Measurements from ENCODE around the gene KCNJ5. TPM values are rescaled to one million over a fixed set of nuclear protein-coding genes. Genes with fewer than 3 reads are reported as not detected.
A peak's percentile ranks its signal among the peaks of the same experiment; 100 is the strongest.

KCNJ5 gene
- not detected for total RNA-seq

GRCh38 chr11:128890543-128891368 lies at the start of gene KCNJ5:
Gene KCNJ5, plus strand, starts transcription at chr11:128891356. Its CDS starts 19,918 bp downstream, at chr11:128911274.
- Mint-ChIP-seq H3K4me1 (peaks cover 30% of the 10 kb centered on the region), H3K36me3 (ENCODE audit: low read depth) (no peaks in the 10 kb centered on the region), H3K4me3 (peak within 1 kb of the TSS; percentile 63), H3K27me3 (peaks cover 69% of the 10 kb centered on the region), H3K27ac (no peak within 1 kb of the TSS), H3K9me3 (no peaks in the 10 kb centered on the region)
- no peak for DNase-seq
- POLR2A ChIA-PET = no interaction called here
- CTCF ChIA-PET = interaction anchor here (0.5 to 1.7 kb wide), 3 partner anchors 9 to 1971 kb away, joined by 3 to 4 read pairs (median 3); no protein-coding TSS in a partner anchor

GRCh38 chr11:128841461-128842072 lies 49.6 kb upstream of the KCNJ5 start:
- Mint-ChIP-seq H3K36me3 (ENCODE audit: low read depth) (peaks cover 8% of the 10 kb centered on the region), H3K4me3 (no peak overlapping the region), H3K27ac (no peak overlapping the region), H3K4me1 (peaks cover 59% of the 10 kb centered on the region), H3K9me3 (peaks cover 16% of the 10 kb centered on the region), H3K27me3 (no peaks in the 10 kb centered on the region)
- POLR2A ChIA-PET = no interaction called here
- CTCF ChIA-PET = interaction anchor here (1.3 kb wide), 1 partner anchor 10 kb away, joined by 5 read pairs; no protein-coding TSS in a partner anchor
- no peak for DNase-seq

GRCh38 chr11:128843198-128843785 lies 47.9 kb upstream of the KCNJ5 start:
- no peak for DNase-seq
- POLR2A ChIA-PET = no interaction called here
- Mint-ChIP-seq H3K27ac (no peak overlapping the region), H3K36me3 (ENCODE audit: low read depth) (peaks cover 8% of the 10 kb centered on the region), H3K27me3 (no peaks in the 10 kb centered on the region), H3K4me3 (no peak overlapping the region), H3K9me3 (peaks cover 13% of the 10 kb centered on the region), H3K4me1 (peaks cover 48% of the 10 kb centered on the region)
- CTCF ChIA-PET = interaction anchor here (0.7 to 6.0 kb wide), 4 partner anchors 11 to 16 kb away, joined by 3 to 36 read pairs (median 8); no protein-coding TSS in a partner anchor

GRCh38 chr11:128845334-128845780 lies 45.8 kb upstream of the KCNJ5 start:
- peak; percentile 38 for DNase-seq
- Mint-ChIP-seq H3K4me3 (no peak overlapping the region), H3K36me3 (ENCODE audit: low read depth) (peaks cover 5% of the 10 kb centered on the region), H3K27me3 (no peaks in the 10 kb centered on the region), H3K9me3 (peaks cover 6% of the 10 kb centered on the region), H3K27ac (peak overlapping the region; percentile 82), H3K4me1 (peaks cover 46% of the 10 kb centered on the region)
- ChIA-PET POLR2A (interaction anchor here (0.6 kb wide), 1 partner anchor 776 kb away, joined by 3 read pairs; no protein-coding TSS in a partner anchor), CTCF (interaction anchor here (0.9 to 6.0 kb wide), 6 partner anchors 12 to 829 kb away, joined by 3 to 36 read pairs (median 6); no protein-coding TSS in a partner anchor)

GRCh38 chr11:128846985-128847384 lies 44.2 kb upstream of the KCNJ5 start:
- POLR2A ChIA-PET = no interaction called here
- CTCF ChIA-PET = interaction anchor here (0.8 to 6.0 kb wide), 6 partner anchors 11 to 672 kb away, joined by 3 to 36 read pairs (median 4); no protein-coding TSS in a partner anchor
- H3K27ac Mint-ChIP-seq = no peak overlapping the region
- H3K4me1 Mint-ChIP-seq = peaks cover 33% of the 10 kb centered on the region
- peaks cover 5% of the 10 kb centered on the region for H3K36me3 Mint-ChIP-seq (ENCODE audit: low read depth)
- no peak overlapping the region for H3K4me3 Mint-ChIP-seq
- H3K9me3 Mint-ChIP-seq = peaks cover 5% of the 10 kb centered on the region
- H3K27me3 Mint-ChIP-seq = no peaks in the 10 kb centered on the region
- no peak for DNase-seq

GRCh38 chr11:128848815-128849455 lies 42.2 kb upstream of the KCNJ5 start:
- H3K27me3 Mint-ChIP-seq = no peaks in the 10 kb centered on the region
- H3K36me3 Mint-ChIP-seq (ENCODE audit: low read depth) = peaks cover 5% of the 10 kb centered on the region
- no peak overlapping the region for H3K4me3 Mint-ChIP-seq
- ChIA-PET POLR2A (no interaction called here), CTCF (interaction anchor here (0.8 to 6.0 kb wide), 9 partner anchors 9 to 677 kb away, joined by 3 to 36 read pairs (median 4); no protein-coding TSS in a partner anchor)
- peak; percentile 49 for DNase-seq
- peaks cover 2% of the 10 kb centered on the region for H3K9me3 Mint-ChIP-seq
- H3K27ac Mint-ChIP-seq = peak overlapping the region; percentile 33
- H3K4me1 Mint-ChIP-seq = peaks cover 27% of the 10 kb centered on the region

DNA sequence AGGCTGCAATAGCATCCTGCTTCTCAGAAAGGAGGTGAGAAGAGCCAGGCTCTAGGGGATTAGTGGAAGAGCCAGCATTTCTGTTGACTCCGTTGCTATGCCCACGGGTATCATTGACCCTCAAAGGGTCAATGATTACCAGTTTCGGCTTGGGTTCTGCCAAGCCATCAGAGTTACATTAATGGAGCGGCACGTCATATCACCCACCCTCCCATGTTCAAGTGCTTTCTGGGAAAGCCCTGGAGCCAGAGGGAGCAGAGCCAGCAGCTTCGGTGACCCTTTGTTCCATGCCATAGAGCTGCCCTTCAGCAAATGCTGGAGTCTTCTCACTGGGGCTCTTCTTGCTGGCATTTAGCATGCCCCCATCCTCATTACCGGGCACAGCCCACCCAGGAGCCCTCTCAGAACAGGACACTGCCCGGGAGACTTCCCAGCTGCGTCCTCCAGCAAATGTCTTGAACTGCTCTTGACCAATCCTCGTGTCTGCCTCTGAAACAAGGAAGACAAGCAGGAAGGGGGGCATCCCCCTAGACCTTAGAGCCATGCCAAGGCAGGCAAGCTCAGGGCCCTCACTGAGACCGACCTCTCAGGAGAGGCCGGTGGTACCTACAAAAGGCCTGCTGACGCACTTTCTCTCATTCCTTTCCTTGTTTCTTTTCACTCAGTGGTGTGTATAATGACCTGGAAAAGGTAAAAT lies 38.7 kb upstream of the KCNJ5 start:
- ChIA-PET CTCF (interaction anchor here (1.1 to 2.3 kb wide), 3 partner anchors 21 to 682 kb away, joined by 3 to 8 read pairs (median 5); no protein-coding TSS in a partner anchor), POLR2A (no interaction called here)
- no peak overlapping the region for H3K27ac Mint-ChIP-seq
- peaks cover 6% of the 10 kb centered on the region for H3K4me1 Mint-ChIP-seq
- H3K27me3 Mint-ChIP-seq = no peaks in the 10 kb centered on the region
- H3K9me3 Mint-ChIP-seq = no peaks in the 10 kb centered on the region
- DNase-seq = no peak
- H3K36me3 Mint-ChIP-seq (ENCODE audit: low read depth) = no peaks in the 10 kb centered on the region
- no peak overlapping the region for H3K4me3 Mint-ChIP-seq

DNA sequence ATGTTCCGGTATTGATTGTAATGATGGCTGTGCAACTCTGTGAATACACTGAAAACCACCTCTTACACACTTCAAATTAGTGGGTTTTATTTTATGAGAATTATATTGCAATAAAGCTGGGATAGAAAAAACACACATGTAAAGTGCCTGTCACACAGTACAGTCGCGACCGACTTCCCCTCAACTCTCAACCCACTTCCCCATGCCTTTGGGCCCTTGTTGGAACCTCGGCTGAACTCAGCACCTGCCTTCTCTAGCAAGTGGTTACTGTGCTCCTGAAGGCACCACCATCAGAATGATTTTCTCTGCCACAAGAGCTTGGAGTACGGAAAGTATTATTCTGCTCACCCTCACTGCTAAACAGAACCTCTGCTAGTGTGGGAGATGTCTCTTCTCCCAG lies 37.6 kb upstream of the KCNJ5 start:
- Mint-ChIP-seq H3K4me1 (peaks cover 4% of the 10 kb centered on the region), H3K27ac (no peak overlapping the region), H3K4me3 (no peak overlapping the region), H3K27me3 (peaks cover 4% of the 10 kb centered on the region), H3K36me3 (ENCODE audit: low read depth) (no peaks in the 10 kb centered on the region), H3K9me3 (no peaks in the 10 kb centered on the region)
- ChIA-PET CTCF (interaction anchor here (1.1 to 2.3 kb wide), 3 partner anchors 22 to 684 kb away, joined by 3 to 8 read pairs (median 5); no protein-coding TSS in a partner anchor), POLR2A (no interaction called here)
- DNase-seq = no peak

DNA sequence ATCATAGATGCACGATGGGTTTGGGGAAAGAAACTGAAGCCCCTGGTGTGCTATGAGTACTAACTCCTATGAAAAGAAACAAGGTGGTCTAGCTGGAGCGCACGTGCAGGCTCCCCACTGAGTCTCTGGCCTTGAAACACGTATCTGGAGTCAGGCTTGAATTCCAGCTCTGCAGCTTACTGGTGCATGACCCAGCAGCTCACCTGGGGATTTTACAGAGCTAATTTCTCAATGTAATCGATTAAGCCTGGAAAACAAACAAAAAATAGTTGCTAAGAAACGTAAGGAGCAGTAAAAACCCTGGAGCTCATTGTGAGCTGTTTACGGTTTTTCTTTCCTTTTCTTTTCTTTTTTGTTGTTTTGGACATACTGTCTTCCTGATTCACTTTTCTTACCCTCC lies 36.3 kb upstream of the KCNJ5 start:
- Mint-ChIP-seq H3K4me3 (no peak overlapping the region), H3K9me3 (no peaks in the 10 kb centered on the region), H3K27me3 (peaks cover 4% of the 10 kb centered on the region), H3K4me1 (peaks cover 3% of the 10 kb centered on the region), H3K36me3 (ENCODE audit: low read depth) (no peaks in the 10 kb centered on the region), H3K27ac (no peak overlapping the region)
- ChIA-PET POLR2A (no interaction called here), CTCF (interaction anchor here (1.0 to 1.8 kb wide), 3 partner anchors 24 to 697 kb away, joined by 5 to 6 read pairs (median 5); no protein-coding TSS in a partner anchor)
- DNase-seq = no peak

DNA sequence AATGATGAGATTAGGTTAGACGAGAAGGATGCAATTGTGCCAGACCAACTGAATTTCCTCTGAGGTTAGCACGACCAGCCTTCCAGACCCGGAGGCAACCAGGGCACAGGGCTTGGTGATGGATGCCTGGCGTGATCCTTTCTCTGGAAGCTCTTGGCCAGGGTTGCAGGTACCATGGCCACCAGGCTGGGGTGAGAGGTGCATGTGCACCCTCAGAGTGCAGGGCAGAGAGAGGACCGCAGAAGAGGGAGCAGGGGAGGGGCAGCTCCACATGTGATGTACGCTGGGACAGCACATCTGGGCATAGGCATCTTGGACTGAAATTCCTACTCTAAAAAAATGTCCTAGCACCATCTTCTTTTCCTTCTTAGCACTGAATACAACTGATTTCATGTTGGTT lies 34.9 kb upstream of the KCNJ5 start:
- H3K36me3 Mint-ChIP-seq (ENCODE audit: low read depth) = no peaks in the 10 kb centered on the region
- POLR2A ChIA-PET = no interaction called here
- DNase-seq = no peak
- peaks cover 4% of the 10 kb centered on the region for H3K27me3 Mint-ChIP-seq
- H3K9me3 Mint-ChIP-seq = no peaks in the 10 kb centered on the region
- H3K4me1 Mint-ChIP-seq = peaks cover 7% of the 10 kb centered on the region
- no peak overlapping the region for H3K4me3 Mint-ChIP-seq
- H3K27ac Mint-ChIP-seq = no peak overlapping the region
- CTCF ChIA-PET = interaction anchor here (1.1 to 1.8 kb wide), 2 partner anchors 677 to 699 kb away, joined by 3 to 6 read pairs; no protein-coding TSS in a partner anchor

DNA sequence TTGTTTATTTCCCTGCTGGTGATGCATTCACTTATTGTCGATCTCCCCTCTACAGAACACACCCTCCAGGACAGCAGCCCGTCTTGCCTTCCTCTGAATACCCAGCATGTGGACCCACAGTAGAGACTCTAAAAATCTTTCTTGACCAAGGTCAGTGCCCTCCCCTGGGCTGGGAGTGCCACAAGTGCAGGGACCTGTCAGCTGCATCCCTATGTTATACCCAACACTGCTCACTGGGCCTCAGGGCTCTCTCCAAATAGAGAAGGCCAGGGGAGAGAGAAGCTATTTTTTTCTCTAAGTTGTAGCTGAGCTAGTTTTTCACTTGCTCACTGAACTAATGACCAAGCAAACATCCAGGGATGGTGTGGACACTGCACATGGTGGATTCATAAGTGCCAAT lies 33.8 kb upstream of the KCNJ5 start:
- no peaks in the 10 kb centered on the region for H3K36me3 Mint-ChIP-seq (ENCODE audit: low read depth)
- POLR2A ChIA-PET = no interaction called here
- no peak for DNase-seq
- no peak overlapping the region for H3K4me3 Mint-ChIP-seq
- peaks cover 7% of the 10 kb centered on the region for H3K4me1 Mint-ChIP-seq
- H3K27ac Mint-ChIP-seq = no peak overlapping the region
- CTCF ChIA-PET = interaction anchor here (0.9 to 1.9 kb wide), 3 partner anchors 9 to 700 kb away, joined by 4 to 12 read pairs (median 6); no protein-coding TSS in a partner anchor
- H3K27me3 Mint-ChIP-seq = peaks cover 4% of the 10 kb centered on the region
- H3K9me3 Mint-ChIP-seq = no peaks in the 10 kb centered on the region

Data from activated CD4-positive, alpha-beta T cell treated with anti-CD3 and anti-CD28 coated beads, Interleukin-2, amount 10 ng/mL, durations not matched to agents 7 days and 5 days (primary cell).